HL-60 (cell line): Measurements from ENCODE around the gene NCBP2L.

Experiments used
- DNase-seq, 2 experiments: peaks; one replicate each; pipeline ENCODE4 v3.0.0-alpha.2; 2010 to 2020; ENCODE audit warnings: low read depth in 1 of 2, low spot score in 1 of 2
- H3K27ac ChIP-seq: fragments of 250-450 bp; sonication (Bioruptor Pico); replicated peaks from 2 replicates; pipeline ENCODE4 v1.5.1; 2020; ENCODE audit warnings: mild to moderate bottlenecking, moderate library complexity
- H3K27me3 ChIP-seq: fragments of 250-450 bp; sonication (Bioruptor Pico); 2 replicates; pipeline ENCODE4 v1.5.1; 2021; ENCODE audit warnings: mild to moderate bottlenecking, moderate library complexity; ENCODE audit not compliant: insufficient read depth, poor library complexity, severe bottlenecking
- H3K4me3 ChIP-seq: replicated peaks from 2 replicates; pipeline ENCODE4 v1.5.1; 2011; ENCODE audit warnings: mild to moderate bottlenecking, control low read depth, low read length; ENCODE audit not compliant: insufficient read depth
- GABPA ChIP-seq: IDR thresholded peaks from 2 replicates; pipeline ENCODE4 v1.6.1; 2012; ENCODE audit warnings: low read depth
- POLR2AphosphoS5 ChIP-seq: IDR thresholded peaks from 2 replicates; pipeline ENCODE4 v1.6.1; 2012; ENCODE audit warnings: low read depth
- SPI1 ChIP-seq: IDR thresholded peaks from 2 replicates; pipeline ENCODE4 v1.6.1; 2012; ENCODE audit warnings: low read depth, mild to moderate bottlenecking, borderline replicate concordance
- TF ChIP-seq, protein P1 (sequence below): IDR thresholded peaks from one replicate; pipeline ENCODE4 v1.5.1; 2011; ENCODE audit warnings: low read length, control low read depth, inconsistent platforms; ENCODE audit not compliant: insufficient read depth
- TF ChIP-seq, protein P2 (sequence below): IDR thresholded peaks from 2 replicates; pipeline ENCODE4 v1.6.1; 2012; ENCODE audit warnings: low read depth; ENCODE audit not compliant: insufficient replicate concordance

NCBP2L gene

GRCh38 chrX:107823456-107823855 is 45.9 kb downstream of the NCBP2L start:
- TF ChIP-seq POLR2AphosphoS5 (no peak), GABPA (no peak), SPI1 (no peak)
- TF ChIP-seq, protein P1, sequence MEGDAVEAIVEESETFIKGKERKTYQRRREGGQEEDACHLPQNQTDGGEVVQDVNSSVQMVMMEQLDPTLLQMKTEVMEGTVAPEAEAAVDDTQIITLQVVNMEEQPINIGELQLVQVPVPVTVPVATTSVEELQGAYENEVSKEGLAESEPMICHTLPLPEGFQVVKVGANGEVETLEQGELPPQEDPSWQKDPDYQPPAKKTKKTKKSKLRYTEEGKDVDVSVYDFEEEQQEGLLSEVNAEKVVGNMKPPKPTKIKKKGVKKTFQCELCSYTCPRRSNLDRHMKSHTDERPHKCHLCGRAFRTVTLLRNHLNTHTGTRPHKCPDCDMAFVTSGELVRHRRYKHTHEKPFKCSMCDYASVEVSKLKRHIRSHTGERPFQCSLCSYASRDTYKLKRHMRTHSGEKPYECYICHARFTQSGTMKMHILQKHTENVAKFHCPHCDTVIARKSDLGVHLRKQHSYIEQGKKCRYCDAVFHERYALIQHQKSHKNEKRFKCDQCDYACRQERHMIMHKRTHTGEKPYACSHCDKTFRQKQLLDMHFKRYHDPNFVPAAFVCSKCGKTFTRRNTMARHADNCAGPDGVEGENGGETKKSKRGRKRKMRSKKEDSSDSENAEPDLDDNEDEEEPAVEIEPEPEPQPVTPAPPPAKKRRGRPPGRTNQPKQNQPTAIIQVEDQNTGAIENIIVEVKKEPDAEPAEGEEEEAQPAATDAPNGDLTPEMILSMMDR, result no peak
- TF ChIP-seq, protein P2, sequence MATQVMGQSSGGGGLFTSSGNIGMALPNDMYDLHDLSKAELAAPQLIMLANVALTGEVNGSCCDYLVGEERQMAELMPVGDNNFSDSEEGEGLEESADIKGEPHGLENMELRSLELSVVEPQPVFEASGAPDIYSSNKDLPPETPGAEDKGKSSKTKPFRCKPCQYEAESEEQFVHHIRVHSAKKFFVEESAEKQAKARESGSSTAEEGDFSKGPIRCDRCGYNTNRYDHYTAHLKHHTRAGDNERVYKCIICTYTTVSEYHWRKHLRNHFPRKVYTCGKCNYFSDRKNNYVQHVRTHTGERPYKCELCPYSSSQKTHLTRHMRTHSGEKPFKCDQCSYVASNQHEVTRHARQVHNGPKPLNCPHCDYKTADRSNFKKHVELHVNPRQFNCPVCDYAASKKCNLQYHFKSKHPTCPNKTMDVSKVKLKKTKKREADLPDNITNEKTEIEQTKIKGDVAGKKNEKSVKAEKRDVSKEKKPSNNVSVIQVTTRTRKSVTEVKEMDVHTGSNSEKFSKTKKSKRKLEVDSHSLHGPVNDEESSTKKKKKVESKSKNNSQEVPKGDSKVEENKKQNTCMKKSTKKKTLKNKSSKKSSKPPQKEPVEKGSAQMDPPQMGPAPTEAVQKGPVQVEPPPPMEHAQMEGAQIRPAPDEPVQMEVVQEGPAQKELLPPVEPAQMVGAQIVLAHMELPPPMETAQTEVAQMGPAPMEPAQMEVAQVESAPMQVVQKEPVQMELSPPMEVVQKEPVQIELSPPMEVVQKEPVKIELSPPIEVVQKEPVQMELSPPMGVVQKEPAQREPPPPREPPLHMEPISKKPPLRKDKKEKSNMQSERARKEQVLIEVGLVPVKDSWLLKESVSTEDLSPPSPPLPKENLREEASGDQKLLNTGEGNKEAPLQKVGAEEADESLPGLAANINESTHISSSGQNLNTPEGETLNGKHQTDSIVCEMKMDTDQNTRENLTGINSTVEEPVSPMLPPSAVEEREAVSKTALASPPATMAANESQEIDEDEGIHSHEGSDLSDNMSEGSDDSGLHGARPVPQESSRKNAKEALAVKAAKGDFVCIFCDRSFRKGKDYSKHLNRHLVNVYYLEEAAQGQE, result no peak
- Histone ChIP-seq H3K27me3 (peaks cover 2% of the 10 kb centered on the region), H3K4me3 (no peak overlapping the region), H3K27ac (no peak overlapping the region)
- no peak for DNase-seq

- no peak for TF ChIP-seq SPI1
- Histone ChIP-seq H3K4me3 (0 out of 2 replicates have a peak within 1 kb of the TSS, but pooled peaks have one; percentile 14), H3K27me3 (peaks cover 2% of the 10 kb centered on the region), H3K27ac (no peak within 1 kb of the TSS)
- DNase-seq, result no peak
Measured at GRCh38 chrX:107825698-107826237, 48.2 kb downstream of the NCBP2L start, which contains the start of gene MID2. Gene MID2 (plus strand): TSS chrX:107825866. CDS start chrX:107826427, 561 bp downstream.

DNA sequence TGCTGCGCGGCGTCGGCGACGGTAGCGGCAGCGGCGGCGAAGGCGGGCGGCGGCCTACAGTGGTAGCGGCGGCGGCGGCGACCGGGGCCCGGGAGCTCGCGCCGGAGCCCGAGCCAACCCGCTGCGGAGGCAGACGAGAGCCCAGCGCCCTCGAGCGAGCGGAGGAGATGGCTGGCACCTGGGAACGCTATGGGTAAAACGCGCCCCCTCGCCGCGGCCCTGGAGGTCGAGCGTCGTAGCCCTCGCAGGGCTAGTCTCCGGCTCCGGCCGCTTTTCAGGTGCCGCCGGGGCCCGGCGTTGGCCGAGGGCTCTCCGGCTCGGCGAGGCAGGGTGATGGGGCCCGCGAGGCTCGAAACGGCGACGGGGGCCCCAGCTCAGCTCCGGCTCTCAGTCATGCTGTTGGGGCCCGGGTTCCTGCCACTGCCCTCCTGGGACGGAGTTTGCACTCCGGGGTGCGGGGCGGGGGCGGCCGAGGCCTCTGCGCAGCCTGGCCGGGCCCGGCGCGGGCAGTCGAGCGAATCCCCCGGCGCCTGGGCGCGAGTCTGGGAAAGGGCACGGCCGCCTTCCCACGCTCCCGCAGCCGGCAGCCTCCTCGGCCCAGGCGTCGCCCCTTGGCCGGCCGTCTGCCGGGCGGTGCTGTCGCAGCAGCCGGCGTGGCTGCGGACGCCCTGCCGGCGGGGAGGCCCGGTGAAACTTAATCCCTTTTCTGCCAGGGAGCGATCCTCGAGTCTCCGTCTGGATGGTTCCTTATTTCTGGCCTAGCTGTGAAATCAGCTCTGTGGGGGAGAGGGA is 48.9 kb downstream of the NCBP2L start:
- TF ChIP-seq, protein P1, result no peak
- TF ChIP-seq SPI1 (no peak), GABPA (no peak), POLR2AphosphoS5 (no peak)
- TF ChIP-seq, protein P2, result no peak
- DNase-seq, result no peak
- no peak overlapping the region for H3K27ac ChIP-seq
- 0 out of 2 replicates have a peak overlapping the region, but pooled peaks have one; percentile 14 for H3K4me3 ChIP-seq
- peaks cover 2% of the 10 kb centered on the region for H3K27me3 ChIP-seq

DNA sequence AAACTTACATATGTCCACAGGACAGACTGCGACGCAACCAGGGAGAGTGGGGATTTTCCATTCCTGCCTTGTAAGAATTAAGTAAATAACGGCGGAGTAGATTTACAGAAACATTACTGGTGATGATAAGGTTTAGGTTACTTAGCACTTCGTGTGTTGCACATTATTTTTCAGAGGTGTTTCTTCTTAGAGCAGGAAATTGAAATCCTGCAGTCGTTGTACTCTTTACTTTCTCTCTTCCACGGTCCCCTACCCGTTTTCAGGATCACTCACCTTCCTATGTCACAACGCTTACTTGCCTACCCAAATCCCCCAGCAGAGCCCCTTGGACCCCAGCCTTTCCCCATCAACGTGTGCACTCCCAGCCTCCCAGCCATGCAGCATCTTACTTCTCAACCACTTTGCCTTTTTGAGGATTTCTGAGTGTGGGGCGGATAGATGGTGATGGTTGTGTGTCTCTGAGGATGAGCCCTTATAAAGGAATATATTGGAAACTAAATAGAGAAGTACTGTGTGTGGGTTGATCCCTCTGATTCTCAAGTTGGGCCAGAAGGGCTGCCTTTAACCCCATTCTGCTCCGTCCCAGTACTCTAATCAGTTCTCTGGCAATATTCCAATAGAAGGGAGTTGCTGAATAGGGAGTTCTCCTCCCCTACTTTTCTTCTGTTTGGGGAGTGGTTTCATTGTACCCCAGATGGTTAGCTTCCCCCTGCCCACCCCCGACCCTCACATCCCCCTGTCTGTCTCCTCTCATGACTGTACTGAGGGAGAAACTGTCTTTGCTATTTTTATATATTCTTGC is 49.7 kb downstream of the NCBP2L start:
- Histone ChIP-seq H3K27me3 (peaks cover 2% of the 10 kb centered on the region), H3K27ac (no peak overlapping the region)
- no peak for DNase-seq

More for the DNA sequence above, 49.7 kb downstream of the NCBP2L start:
- no peak overlapping the region for H3K4me3 ChIP-seq
- TF ChIP-seq SPI1 (no peak), GABPA (no peak), POLR2AphosphoS5 (no peak)
- TF ChIP-seq, protein P1, result no peak
- TF ChIP-seq, protein P2, result no peak
